CD14-positive monocyte (primary cell): Measurements from ENCODE around the gene RAB40B. TPM values are rescaled to one million over a fixed set of nuclear protein-coding genes. Genes with fewer than 3 reads are reported as not detected.

Experiments used
- DNase-seq, 3 donors: peaks; one replicate each; pipeline ENCODE4 v3.0.0-alpha.2; 2011 to 2022
- H2AFZ ChIP-seq: 2 replicates; pipeline ENCODE4 v1.6.0; 2012; ENCODE audit warnings: mild to moderate bottlenecking, low read depth, low read length, inconsistent platforms; ENCODE audit not compliant: insufficient read depth, poor library complexity, severe bottlenecking
- H3K27ac ChIP-seq, 2 donors: 1 replicate in 1 of 2; 2 replicates in 1 of 2; pipeline ENCODE4 v1.5.1; 2012 to 2013; ENCODE audit warnings: low read length in 2 of 2, control low read depth in 1 of 2, inconsistent platforms in 1 of 2, low read depth in 1 of 2, mild to moderate bottlenecking in 1 of 2
- H3K27me3 ChIP-seq, 2 donors: one replicate each; pipeline versions ENCODE4 v1.6.0 to v1.6.1; 2011 to 2013; ENCODE audit warnings: low read length in 2 of 2; ENCODE audit not compliant: control insufficient read depth in 2 of 2, insufficient read depth in 2 of 2
- H3K36me3 ChIP-seq, 2 donors: replicated peaks in 1 of 2; 1 replicate in 1 of 2; 2 replicates in 1 of 2; pipeline versions ENCODE4 v1.5.1 to v1.6.1; 2012 to 2013; ENCODE audit warnings: low read length in 2 of 2, control low read depth in 1 of 2, inconsistent platforms in 1 of 2, mild to moderate bottlenecking in 1 of 2; ENCODE audit not compliant: insufficient read depth in 2 of 2, control insufficient read depth in 1 of 2
- H3K4me1 ChIP-seq, 2 donors: 1 replicate in 1 of 2; 2 replicates in 1 of 2; pipeline versions ENCODE4 v1.5.1 to v1.6.1; 2012 to 2013; ENCODE audit warnings: low read length in 2 of 2, control low read depth in 1 of 2, inconsistent platforms in 1 of 2, mild to moderate bottlenecking in 1 of 2, moderate library complexity in 1 of 2; ENCODE audit not compliant: insufficient read depth in 2 of 2, control insufficient read depth in 1 of 2
- H3K4me2 ChIP-seq: replicated peaks from 2 replicates; pipeline ENCODE3; 2012; ENCODE audit warnings: low read length, moderate library complexity, mild to moderate bottlenecking; ENCODE audit not compliant: poor library complexity, severe bottlenecking; ENCODE audit errors: extremely low read depth
- H3K4me3 ChIP-seq, 3 experiments: fragments of 200-600 bp in 1 of 3; sonication (generic) in 1 of 3; replicated peaks in 1 of 3; 1 replicate in 2 of 3; 2 replicates in 1 of 3; pipeline ENCODE4 v1.5.1; 2011 to 2013; ENCODE audit warnings: low read length in 3 of 3, mild to moderate bottlenecking in 3 of 3, control low read depth in 2 of 3, low read depth in 2 of 3, inconsistent platforms in 1 of 3, moderate library complexity in 1 of 3
- H3K79me2 ChIP-seq: 2 replicates; pipeline ENCODE4 v1.6.0; 2012; ENCODE audit warnings: mild to moderate bottlenecking, control low read depth, inconsistent platforms, low read length, moderate library complexity; ENCODE audit not compliant: insufficient read depth
- H3K9ac ChIP-seq: 2 replicates; pipeline ENCODE4 v1.6.0; 2017; ENCODE audit warnings: low read length, mild to moderate bottlenecking; ENCODE audit not compliant: insufficient read depth, poor library complexity, severe bottlenecking
- H3K9me3 ChIP-seq, 2 donors: replicated peaks in 1 of 2; 1 replicate in 1 of 2; 2 replicates in 1 of 2; pipeline versions ENCODE4 v1.5.1 to v1.6.1; 2012 to 2013; ENCODE audit warnings: low read length in 2 of 2, control low read depth in 1 of 2; ENCODE audit not compliant: control insufficient read depth in 1 of 2, insufficient read depth in 1 of 2
- H4K20me1 ChIP-seq: 2 replicates; pipeline ENCODE4 v1.6.0; 2012; ENCODE audit warnings: mild to moderate bottlenecking, low read length, control low read depth, moderate library complexity; ENCODE audit not compliant: insufficient read depth
- H3K27ac Mint-ChIP-seq, 7 donors: one replicate each; pipeline ENCODE4 v1.8.0; 2020; ENCODE audit warnings: mild to moderate bottlenecking in 7 of 7, mixed read lengths in 7 of 7, moderate library complexity in 6 of 7, inconsistent platforms in 2 of 7
- H3K27me3 Mint-ChIP-seq, 3 donors: one replicate each; pipeline ENCODE4 v1.8.0; 2021 to 2022; ENCODE audit warnings: low read depth in 3 of 3, mild to moderate bottlenecking in 3 of 3, mixed read lengths in 3 of 3, moderate library complexity in 3 of 3, inconsistent platforms in 1 of 3
- H3K36me3 Mint-ChIP-seq, 2 donors: one replicate each; pipeline ENCODE4 v1.8.0; 2020; ENCODE audit warnings: mixed read lengths in 2 of 2, inconsistent platforms in 1 of 2, mild to moderate bottlenecking in 1 of 2
- H3K4me1 Mint-ChIP-seq: one replicate; pipeline ENCODE4 v1.8.0; 2020; ENCODE audit warnings: mild to moderate bottlenecking, mixed read lengths
- H3K4me3 Mint-ChIP-seq, 2 donors: one replicate each; pipeline ENCODE4 v1.8.0; 2020; ENCODE audit warnings: mild to moderate bottlenecking in 2 of 2, mixed read lengths in 2 of 2, moderate library complexity in 1 of 2
- H3K9me3 Mint-ChIP-seq, 7 donors: one replicate each; pipeline ENCODE4 v1.8.0; 2020 to 2022; ENCODE audit warnings: mixed read lengths in 7 of 7, mild to moderate bottlenecking in 6 of 7, moderate library complexity in 6 of 7, inconsistent platforms in 2 of 7
- WGBS: methylation state at CpG from one replicate; pipeline ENCODE4 v1.1.5; 2013; ENCODE audit warnings: missing lambda C conversion rate; ENCODE audit not compliant: insufficient coverage; 5-methylcytosine and 5-hydroxymethylcytosine counted together
- intact Hi-C, 2 donors: fragments of 100-400 bp; cut with micrococcal nuclease; formaldehyde crosslinking; loops; one replicate each; pipeline versions ENCODE4 v1.15.0 to v1.15.1; 2023
- polyA plus RNA-seq, 3 donors: library from polyadenylated mRNA; depleted of rRNA in 1 of 3; unstranded in 2 of 3; stranded (reverse) in 1 of 3; fragments of 300-500 nt in 2 of 3; fragments of >200 nt in 1 of 3; fragmentation: Illumina TruSeq in 2 of 3; gene quantifications; 1 replicate in 2 of 3; 2 replicates in 1 of 3; pipeline ENCODE4 v1.2.3, GENCODE V29; 2012 to 2021
- TF ChIP-seq, protein P1 (sequence below): fragments of 200-600 bp; IDR thresholded peaks from one replicate; pipeline ENCODE4 v1.8.0; 2022; ENCODE audit warnings: antibody characterized with exemption, mild to moderate bottlenecking

Gene RAB40B
- polyA plus RNA-seq, 3 donors = 0.75 to 2.2 (median 0.95) TPM

DNA sequence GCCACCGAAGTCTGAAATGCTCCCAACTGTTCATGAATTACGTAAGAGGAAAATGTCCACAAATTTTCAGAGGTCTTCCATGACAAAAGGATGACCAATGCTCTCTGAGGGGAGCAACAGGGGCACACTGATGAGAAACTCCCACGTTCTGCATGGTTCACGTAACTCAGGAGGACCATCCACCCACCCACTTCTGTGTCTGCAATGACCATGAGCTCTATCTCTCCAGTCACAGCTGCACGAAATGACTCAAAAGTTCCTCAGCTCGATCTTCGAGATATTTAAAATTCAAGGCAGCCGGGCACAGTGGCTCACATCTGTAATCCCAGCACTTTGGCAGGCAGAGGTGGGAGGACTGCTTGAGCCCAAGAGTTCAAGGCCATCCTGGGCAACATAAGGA is 66.0 kb downstream of the RAB40B start:
- Histone ChIP-seq H3K9ac (no peak overlapping the region), H4K20me1 (peaks cover 71% of the 10 kb centered on the region), H3K4me3 (no peak overlapping the region), H3K4me1 (peaks cover 14 to 15% of the 10 kb centered on the region in 2 donors), H3K27ac (no peak overlapping the region), H3K27me3 (no peaks in the 10 kb centered on the region), H3K36me3 (peaks cover 33 to 79% of the 10 kb centered on the region in 2 donors), H3K4me2 (no peak overlapping the region), H3K79me2 (peaks cover 65% of the 10 kb centered on the region), H2AFZ (no peak overlapping the region), H3K9me3 (peaks cover 0 to 2% of the 10 kb centered on the region in 2 donors)
- intact Hi-C loops = no loop called here
- H3K4me1 Mint-ChIP-seq = peaks cover 13% of the 10 kb centered on the region
- H3K9me3 Mint-ChIP-seq = peaks cover 0 to 5% (median 3%) of the 10 kb centered on the region in 7 donors
- no peak overlapping the region for H3K4me3 Mint-ChIP-seq
- H3K27ac Mint-ChIP-seq = peak overlapping the region in 2 of 7 donors; percentile 26 to 30
- H3K36me3 Mint-ChIP-seq = peaks cover 49 to 84% of the 10 kb centered on the region in 2 donors
- TF ChIP-seq, protein P1, sequence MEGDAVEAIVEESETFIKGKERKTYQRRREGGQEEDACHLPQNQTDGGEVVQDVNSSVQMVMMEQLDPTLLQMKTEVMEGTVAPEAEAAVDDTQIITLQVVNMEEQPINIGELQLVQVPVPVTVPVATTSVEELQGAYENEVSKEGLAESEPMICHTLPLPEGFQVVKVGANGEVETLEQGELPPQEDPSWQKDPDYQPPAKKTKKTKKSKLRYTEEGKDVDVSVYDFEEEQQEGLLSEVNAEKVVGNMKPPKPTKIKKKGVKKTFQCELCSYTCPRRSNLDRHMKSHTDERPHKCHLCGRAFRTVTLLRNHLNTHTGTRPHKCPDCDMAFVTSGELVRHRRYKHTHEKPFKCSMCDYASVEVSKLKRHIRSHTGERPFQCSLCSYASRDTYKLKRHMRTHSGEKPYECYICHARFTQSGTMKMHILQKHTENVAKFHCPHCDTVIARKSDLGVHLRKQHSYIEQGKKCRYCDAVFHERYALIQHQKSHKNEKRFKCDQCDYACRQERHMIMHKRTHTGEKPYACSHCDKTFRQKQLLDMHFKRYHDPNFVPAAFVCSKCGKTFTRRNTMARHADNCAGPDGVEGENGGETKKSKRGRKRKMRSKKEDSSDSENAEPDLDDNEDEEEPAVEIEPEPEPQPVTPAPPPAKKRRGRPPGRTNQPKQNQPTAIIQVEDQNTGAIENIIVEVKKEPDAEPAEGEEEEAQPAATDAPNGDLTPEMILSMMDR = no peak
- WGBS = 94% methylated on average over 8 of the region's 8 CpGs
- no peak for DNase-seq
- H3K27me3 Mint-ChIP-seq = no peaks in the 10 kb centered on the region

DNA sequence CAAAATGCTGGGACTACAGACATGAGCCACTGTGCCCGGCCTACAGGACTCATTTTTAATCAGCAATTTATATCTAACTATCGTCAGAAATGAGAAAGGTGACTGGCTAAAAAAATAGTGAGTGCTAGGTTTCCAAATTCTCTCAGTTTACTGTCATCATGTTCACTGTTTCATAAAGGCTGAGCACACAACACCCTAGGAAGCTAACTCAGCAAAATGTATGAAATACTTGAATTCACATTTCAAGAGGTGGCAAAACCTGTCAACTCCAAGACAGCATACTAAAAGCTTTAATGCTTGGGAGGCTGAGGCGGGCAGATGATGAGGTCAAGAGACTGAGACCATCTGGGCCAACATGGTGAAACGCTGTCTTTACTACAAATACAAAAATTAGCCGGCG is 67.0 kb downstream of the RAB40B start:
- peaks cover 19% of the 10 kb centered on the region for H3K4me1 Mint-ChIP-seq
- peak overlapping the region in 2 of 7 donors; percentile 21 to 61 for H3K27ac Mint-ChIP-seq
- intact Hi-C loops = no loop called here
- H2AFZ ChIP-seq = no peak overlapping the region
- H3K79me2 ChIP-seq = peaks cover 61% of the 10 kb centered on the region
- H3K27me3 ChIP-seq = no peaks in the 10 kb centered on the region
- no peak overlapping the region for H3K9ac ChIP-seq
- H3K27me3 Mint-ChIP-seq = no peaks in the 10 kb centered on the region
- H3K27ac ChIP-seq = no peak overlapping the region
- no peak overlapping the region for H3K4me3 Mint-ChIP-seq
- H3K4me1 ChIP-seq = peaks cover 19 to 23% of the 10 kb centered on the region in 2 donors
- peaks cover 35 to 76% of the 10 kb centered on the region in 2 donors for H3K36me3 ChIP-seq
- H3K9me3 ChIP-seq = no peaks in the 10 kb centered on the region
- H3K4me3 ChIP-seq = no peak overlapping the region
- TF ChIP-seq, protein P1 = no peak
- peaks cover 51 to 84% of the 10 kb centered on the region in 2 donors for H3K36me3 Mint-ChIP-seq
- peaks cover 0 to 1% (median 0%) of the 10 kb centered on the region in 7 donors for H3K9me3 Mint-ChIP-seq
- no peak for DNase-seq
- WGBS = 82% methylated on average over 4 of the region's 6 CpGs
- no peak overlapping the region for H3K4me2 ChIP-seq
- peaks cover 64% of the 10 kb centered on the region for H4K20me1 ChIP-seq
